Measurements from ENCODE around the gene TF.

- TF ChIP-seq REST (IDR thresholded peaks at IDR 0.05; ENCODE audit: insufficient read depth in 1 of 2, low read depth in 2 of 2, low read length in 2 of 2) (no peak), TAF1 (IDR thresholded peaks at IDR 0.05; ENCODE audit: borderline replicate concordance, insufficient read depth, low read length) (no peak), POLR2AphosphoS5 (IDR thresholded peaks at IDR 0.05; ENCODE audit: low read depth, low read length) (no peak), SIN3A (IDR thresholded peaks at IDR 0.05; ENCODE audit: borderline replicate concordance, insufficient read depth, low read length) (no peak), FOXP2 (optimal IDR thresholded peaks at IDR 0.05; ENCODE audit: borderline replicate concordance, extremely low read depth, extremely low read length, insufficient read depth) (no peak)
Observed at GRCh38 chr3:133760916-133761315, 14.7 kb downstream of the TF start.

All from PFSK-1 (cell line).